Right hindlimb (tissue), 1 donor: Measurements from ENCODE around the gene GORASP1.

ENCODE experiments used
- DNase-seq: peaks from one replicate; pipeline ENCODE4 v3.0.0-alpha.2; 2018

GORASP1 gene

DNA sequence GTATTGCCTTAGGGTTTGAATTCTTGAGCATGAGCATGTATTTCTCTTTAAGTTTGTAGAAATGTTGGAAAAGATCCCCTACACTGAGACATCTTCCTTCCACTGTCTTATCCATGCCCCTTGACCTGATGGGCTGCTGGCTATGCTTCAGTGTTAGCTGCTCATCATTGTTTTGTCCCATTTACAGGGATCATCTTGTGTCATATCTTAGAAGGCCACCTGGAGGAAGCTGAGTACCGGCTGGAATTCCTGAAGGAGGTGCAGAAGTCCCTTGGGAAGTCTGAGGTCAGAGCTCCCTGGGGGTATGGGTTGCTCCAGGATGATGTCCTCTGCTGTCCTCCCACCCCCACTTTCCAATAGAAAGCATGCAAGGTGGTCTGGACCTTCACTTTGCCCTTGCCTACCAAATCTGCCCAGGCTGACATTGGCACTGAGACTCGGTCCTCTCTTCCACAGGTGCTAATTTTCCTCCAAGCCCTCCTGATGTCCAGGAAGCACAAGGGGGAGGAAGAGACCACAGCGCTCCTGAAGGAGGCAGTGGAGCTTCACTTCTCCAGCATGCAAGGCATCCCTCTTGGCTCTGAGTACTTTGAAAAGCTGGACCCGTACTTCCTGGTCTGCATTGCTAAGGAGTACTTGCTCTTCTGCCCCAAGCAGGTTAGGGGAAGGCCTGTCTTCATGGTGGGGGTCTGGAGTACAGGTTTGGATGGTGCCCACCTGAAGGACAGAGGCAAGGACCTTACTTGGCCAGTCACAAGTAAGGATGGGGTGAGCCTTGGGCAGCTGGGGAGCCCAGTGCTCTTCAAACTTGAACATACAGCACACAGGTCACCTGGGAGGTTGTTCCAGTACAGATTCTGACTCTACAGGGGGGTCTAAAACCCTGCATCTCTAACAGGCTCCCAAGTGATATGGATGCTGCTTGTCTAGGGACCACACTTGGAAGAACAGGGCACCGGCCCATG, 17.7 kb upstream of the GORASP1 start:
- DNase-seq, result peak; percentile 14

DNA sequence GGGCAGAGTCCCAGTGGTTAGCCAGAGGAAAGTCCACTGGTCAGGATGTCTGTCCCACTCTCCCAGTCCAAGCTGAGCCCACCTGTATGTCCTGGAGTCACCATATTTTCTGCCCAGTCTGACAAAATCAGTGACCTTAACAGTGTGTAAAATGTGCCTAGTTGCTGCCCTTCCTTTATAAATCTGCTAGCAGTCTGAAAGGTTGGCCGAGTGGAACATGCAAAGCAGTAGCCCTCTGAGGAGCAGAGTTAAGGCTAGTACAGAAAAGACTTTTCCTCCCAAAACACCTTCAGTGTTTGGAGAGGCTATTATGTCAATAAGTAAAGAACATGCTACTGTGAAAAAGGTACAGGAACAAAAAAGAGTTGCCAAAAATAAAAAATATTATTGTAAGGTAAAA, 15.4 kb upstream of the GORASP1 start:
- no peak for DNase-seq

DNA sequence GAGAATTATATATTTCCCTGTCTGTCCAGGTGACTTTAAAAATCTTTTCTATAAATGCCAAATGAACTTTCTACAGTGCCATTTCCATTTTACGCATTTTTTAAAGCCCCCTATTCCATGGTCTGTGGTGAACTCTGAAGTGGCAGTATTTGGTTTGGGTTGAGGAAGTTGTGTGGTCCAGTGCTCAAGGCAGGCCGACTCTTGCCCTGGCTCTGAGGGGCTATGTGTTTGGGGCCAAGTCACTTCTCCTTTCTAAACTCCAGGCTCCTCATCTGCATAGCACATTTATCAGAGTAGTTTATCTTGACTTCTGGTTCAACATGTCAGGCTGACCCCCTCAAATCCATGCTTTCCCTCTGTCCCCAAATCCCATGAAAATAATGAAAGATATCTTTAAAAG, 14.2 kb upstream of the GORASP1 start:
- DNase-seq, result no peak

DNA sequence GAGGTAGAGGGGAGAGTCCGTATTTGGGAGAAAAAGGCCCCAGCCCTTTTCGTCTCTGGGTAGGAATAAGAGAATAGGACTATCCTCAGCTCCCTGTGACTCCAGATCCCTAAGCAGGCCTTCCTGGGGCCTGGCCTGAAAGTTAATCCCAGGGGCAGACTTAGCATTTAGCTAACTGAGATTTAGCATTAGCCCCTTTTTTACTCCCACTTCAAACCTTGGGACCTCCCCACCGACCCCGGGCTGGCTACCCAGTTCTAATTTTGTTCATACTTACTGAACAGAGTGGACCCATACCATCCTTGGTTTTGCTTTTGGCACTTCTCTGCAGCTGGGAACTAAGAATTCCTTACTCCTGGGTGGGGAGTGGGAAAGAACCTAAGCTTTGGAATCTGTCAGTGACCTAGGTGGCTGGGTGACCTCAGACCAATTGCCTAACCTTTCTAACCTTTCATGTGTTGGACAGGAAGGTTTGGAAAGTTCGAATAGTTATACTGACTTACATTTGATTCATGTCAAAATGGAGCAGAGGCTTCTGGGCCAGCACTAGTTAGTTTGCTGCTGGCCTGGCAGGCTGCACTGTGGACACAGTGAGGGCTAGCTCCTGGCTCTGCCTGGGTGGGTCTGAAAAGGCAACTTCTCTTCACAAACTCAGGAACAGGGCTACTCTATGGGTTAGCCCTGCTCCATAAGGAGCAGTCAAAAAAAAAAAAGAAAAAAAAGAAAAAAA, 11.7 kb upstream of the GORASP1 start:
- DNase-seq, result no peak

- peak; percentile 0 for DNase-seq
Measured at GRCh38 chr3:39118079-39118478, 10.7 kb upstream of the GORASP1 start.

- peak; percentile 5 for DNase-seq
Measured at GRCh38 chr3:39115870-39116269, 8.4 kb upstream of the GORASP1 start.

DNA sequence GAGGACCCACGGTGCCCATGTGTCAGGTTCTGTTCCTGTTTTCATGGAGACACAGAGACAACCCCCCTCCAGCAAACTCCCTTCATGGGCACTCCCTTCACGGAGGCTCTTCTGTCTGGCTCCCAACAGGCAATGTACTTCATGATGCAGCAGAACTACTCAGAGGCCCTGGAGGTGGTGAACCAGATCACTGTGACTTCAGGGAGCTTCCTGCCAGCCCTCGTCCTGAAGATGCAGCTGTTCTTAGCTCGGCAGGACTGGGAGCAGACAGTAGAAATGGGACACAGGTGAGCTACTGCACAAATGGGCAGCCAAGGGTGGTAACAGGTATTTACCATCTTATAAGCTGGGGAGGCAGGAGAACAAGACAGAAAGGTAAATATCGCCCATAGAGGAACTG, 7.0 kb upstream of the GORASP1 start:
- no peak for DNase-seq

- no peak for DNase-seq
Measured at GRCh38 chr3:39113291-39113690, 5.9 kb upstream of the GORASP1 start.

GRCh38 chr3:39112535-39112934, 5.1 kb upstream of the GORASP1 start:
- DNase-seq, result no peak

GRCh38 chr3:39112113-39112512, 4.7 kb upstream of the GORASP1 start:
- DNase-seq, result no peak

DNA sequence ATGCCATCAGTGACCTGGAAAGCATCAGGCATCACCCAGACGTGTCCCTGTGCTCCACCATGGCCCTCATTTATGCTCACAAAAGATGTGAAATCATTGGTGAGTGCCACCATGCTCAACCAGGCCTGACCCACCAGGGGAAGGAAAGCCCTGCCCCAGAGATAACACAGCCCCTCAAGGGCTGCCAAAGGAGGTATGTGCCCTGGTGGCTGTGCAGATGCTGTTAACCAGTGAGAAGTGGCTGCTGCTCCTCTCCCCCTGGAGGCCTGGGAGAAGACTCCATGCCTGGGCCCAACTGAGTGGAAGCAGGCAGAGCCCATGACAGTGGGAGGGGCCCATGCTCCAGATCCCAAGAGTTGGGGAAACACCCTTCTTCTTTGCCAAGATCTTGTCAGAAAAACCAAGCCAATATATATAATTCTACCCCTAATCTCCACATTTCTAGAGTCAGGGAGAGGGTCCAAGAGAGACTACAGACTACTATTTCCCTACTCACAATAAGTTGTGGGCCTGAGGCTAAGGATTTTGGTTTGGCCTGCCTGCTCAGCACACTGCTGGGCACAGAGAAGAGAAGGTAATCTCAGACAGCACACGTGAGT, 2.7 kb upstream of the GORASP1 start:
- DNase-seq, result no peak

GRCh38 chr3:39109086-39109485, 1.7 kb upstream of the GORASP1 start:
- DNase-seq, result no peak

- no peak for DNase-seq
Measured at GRCh38 chr3:39108200-39108710, 828 bp upstream of the GORASP1 start.

DNA sequence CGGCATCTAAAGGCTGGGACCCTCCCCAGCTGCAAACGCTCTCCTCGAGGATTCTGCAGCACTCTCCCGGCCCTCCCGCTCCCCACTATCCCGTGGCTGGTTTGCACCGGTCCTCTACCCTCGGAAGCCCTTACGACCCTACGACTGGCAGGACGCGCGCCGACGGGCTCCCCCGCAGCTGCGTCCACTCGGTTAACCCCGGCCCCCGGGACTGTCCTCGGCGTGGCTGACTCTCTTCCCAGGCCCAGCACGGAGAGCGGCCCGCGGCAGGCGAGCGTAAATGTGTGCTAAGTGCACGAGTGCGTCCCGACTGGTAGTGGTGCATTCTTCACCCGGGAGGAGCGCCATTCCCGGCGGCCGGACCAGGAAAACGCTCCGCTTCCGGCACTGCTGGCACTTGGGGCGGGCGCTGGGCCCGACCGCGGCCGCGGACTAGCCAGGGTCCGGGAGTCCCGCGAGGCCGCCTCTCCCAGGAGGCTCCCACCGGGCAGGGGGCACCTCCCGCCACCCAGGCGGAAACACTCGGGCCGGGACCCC, 508 bp downstream of the GORASP1 start:
- peak; percentile 70 for DNase-seq

GRCh38 chr3:39106281-39106811, 1.1 kb downstream of the GORASP1 start:
- no peak for DNase-seq

- DNase-seq, result no peak
Measured at GRCh38 chr3:39105687-39106063, 1.8 kb downstream of the GORASP1 start.

- no peak for DNase-seq
Measured at GRCh38 chr3:39104961-39105686, 2.3 kb downstream of the GORASP1 start.

DNA sequence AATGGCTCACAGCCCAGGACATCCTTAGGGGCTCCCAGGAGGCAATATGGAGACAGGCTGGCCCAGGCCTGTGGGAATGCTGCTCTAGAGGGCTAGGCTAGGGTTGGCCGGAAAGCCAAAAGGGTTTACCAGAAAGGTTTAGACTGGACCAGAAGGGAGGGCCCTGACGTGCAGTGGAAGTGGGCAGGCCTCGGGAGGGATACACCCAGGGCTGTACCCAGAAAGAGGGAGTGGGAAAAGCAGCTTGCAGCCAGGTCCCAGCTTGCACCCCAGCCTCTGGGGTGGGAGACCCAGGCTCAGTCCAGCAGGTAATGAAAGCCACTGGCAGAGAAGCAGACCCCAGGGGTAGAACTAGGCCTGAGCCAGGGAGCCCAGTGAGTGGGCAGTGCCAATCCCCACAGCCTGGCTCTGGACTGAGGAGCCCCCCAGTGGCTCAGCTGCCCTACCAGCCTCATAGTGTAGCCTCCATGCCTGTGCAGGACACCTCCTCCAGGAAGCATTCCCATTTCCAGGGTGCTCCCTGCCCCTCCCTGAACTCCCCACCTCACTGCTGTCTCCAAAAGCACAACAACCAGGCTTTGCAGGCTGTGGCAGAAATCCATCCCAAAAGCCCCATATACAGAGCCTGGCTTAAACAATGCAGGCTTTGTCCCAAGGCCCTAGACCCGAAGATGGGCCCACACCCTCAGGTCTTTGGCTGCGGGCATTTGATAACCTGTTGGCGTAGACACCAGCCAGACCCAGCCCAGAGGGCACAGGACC, 3.5 kb downstream of the GORASP1 start:
- no peak for DNase-seq

GRCh38 chr3:39103324-39103693, 4.1 kb downstream of the GORASP1 start:
- no peak for DNase-seq

DNA sequence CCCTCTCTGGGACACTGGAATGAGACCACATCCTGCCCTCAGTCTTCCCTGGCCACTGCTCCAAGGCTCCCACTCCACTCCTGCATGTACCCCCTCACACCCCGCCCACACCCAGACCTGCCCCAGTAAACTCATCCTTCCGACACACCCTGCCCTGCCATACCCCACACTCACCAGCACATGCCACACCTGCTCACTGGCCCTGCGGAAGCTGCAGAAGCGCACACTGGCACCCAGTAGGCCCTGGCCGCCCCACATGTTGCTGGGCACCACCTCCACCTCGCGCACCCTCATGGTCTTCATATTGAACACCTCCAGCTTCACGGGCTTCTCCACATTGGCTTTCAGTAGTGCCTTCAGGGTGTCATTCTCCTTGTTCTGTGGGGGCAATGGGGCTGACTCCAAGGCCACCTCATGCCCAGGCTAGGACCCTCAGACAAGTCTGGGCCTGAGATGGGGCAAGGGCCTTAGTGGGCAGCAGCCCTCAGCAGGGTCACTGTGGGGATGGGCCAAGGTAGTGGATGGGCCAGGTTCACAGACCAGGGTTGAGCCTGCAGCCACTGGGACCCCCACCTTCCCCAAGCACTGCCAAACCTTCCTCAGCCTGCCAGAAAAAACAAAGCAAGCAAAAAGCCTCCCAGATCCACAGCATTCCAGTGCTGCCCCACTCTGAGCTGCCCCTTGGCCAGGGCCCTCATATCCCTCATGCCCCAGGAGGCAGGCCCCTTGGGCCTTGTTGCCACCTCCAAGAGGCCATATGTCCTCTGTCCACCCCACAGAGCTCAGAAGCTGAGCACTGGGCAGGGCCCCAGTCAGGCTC, 4.7 kb downstream of the GORASP1 start:
- DNase-seq, result no peak
